ENCODE results near the gene MYG1. TPM values are rescaled to one million over a fixed set of nuclear protein-coding genes. Genes with fewer than 3 reads are reported as not detected.

Gene MYG1
- total and polyA plus RNA-seq, 2 of the 13 experiments (the other 11 are each of a cell fraction or from before 2014, with no cell fraction given): 38.6 to 58.0 TPM

DNA sequence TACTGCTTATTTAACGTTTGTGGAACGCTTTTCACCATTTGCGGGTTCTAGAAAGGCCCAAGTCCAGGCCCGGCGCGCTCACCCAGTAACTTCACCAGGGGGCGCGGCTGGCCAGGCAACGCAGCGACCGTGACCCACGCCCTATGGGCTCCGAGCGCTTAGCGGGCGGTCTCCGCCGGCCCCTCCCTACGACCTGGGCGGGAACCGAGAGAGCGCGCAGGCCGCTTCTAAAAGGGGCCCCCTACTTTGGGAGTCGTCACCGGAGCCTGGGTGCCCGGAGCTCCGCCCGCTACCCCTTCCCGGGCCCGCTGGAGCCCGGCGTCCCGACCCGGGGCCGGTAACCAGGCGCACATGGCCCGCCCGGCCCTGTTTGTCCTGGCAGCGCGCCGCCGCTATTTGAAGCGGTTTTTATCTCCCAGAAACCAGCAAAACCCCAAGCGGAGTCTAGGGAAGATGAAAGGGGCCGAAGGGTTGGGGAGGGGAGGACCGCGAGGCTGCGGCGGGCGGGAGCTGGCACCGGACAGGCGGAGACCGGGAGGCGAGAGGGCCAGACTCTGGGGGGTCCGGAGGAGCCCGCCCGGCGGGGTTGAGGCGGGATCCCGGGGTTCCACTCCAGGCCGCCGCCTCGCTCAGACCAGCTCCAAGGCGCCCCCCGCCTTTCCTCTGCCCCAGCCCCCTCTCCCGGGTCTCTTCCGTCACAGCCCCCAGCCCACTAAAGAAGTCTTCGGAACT is 25.4 kb downstream of the MYG1 start (continued):
- TF ChIP-seq ZNF772 (CRISPR knock-in tag; IDR thresholded peaks at IDR 0.05) (peak; percentile 91), ZNF451 (CRISPR knock-in tag; IDR thresholded peaks at IDR 0.05) (peak; percentile 53; the same call in 1 of the 2 replicates), ZNF766 (CRISPR knock-in tag; IDR thresholded peaks at IDR 0.05; ENCODE audit: borderline replicate concordance) (no peak), ZNF263 (CRISPR knock-in tag; IDR thresholded peaks at IDR 0.05) (0 out of 2 replicates have a peak, but pooled peaks have one; percentile 34), SRSF9 (IDR thresholded peaks at IDR 0.05; ENCODE audit: borderline replicate concordance, insufficient read depth, low read depth, low read length, poor library complexity, severe bottlenecking) (no peak), NBN (conservative IDR thresholded peaks at IDR 0.05) (no peak), ZNF607 (CRISPR knock-in tag; IDR thresholded peaks at IDR 0.05; ENCODE audit: borderline replicate concordance) (peak; percentile 76; the same call in 1 of the 2 replicates), TBP (CRISPR knock-in tag; IDR thresholded peaks at IDR 0.05) (no peak), ZNF775 (CRISPR knock-in tag; IDR thresholded peaks at IDR 0.05; ENCODE audit: borderline replicate concordance) (peak; percentile 22; the same call in 1 of the 2 replicates), CEBPG (CRISPR knock-in tag; IDR thresholded peaks at IDR 0.05) (peak; percentile 13; the same call in 1 of the 2 replicates)
- TF ChIP-seq, protein P1, sequence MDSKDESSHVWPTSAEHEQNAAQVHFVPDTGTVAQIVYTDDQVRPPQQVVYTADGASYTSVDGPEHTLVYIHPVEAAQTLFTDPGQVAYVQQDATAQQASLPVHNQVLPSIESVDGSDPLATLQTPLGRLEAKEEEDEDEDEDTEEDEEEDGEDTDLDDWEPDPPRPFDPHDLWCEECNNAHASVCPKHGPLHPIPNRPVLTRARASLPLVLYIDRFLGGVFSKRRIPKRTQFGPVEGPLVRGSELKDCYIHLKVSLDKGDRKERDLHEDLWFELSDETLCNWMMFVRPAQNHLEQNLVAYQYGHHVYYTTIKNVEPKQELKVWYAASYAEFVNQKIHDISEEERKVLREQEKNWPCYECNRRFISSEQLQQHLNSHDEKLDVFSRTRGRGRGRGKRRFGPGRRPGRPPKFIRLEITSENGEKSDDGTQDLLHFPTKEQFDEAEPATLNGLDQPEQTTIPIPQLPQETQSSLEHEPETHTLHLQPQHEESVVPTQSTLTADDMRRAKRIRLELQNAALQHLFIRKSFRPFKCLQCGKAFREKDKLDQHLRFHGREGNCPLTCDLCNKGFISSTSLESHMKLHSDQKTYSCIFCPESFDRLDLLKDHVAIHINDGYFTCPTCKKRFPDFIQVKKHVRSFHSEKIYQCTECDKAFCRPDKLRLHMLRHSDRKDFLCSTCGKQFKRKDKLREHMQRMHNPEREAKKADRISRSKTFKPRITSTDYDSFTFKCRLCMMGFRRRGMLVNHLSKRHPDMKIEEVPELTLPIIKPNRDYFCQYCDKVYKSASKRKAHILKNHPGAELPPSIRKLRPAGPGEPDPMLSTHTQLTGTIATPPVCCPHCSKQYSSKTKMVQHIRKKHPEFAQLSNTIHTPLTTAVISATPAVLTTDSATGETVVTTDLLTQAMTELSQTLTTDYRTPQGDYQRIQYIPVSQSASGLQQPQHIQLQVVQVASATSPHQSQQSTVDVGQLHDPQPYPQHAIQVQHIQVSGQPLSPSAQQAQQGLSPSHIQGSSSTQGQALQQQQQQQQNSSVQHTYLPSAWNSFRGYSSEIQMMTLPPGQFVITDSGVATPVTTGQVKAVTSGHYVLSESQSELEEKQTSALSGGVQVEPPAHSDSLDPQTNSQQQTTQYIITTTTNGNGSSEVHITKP (CRISPR knock-in tag; IDR thresholded peaks at IDR 0.05; ENCODE audit: low read depth): peak; percentile 58; the same call in 1 of the 2 replicates
- TF ChIP-seq, protein P2, sequence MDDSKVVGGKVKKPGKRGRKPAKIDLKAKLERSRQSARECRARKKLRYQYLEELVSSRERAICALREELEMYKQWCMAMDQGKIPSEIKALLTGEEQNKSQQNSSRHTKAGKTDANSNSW (CRISPR knock-in tag; IDR thresholded peaks at IDR 0.05; ENCODE audit: borderline replicate concordance): no peak
- TF ChIP-seq, protein P3, sequence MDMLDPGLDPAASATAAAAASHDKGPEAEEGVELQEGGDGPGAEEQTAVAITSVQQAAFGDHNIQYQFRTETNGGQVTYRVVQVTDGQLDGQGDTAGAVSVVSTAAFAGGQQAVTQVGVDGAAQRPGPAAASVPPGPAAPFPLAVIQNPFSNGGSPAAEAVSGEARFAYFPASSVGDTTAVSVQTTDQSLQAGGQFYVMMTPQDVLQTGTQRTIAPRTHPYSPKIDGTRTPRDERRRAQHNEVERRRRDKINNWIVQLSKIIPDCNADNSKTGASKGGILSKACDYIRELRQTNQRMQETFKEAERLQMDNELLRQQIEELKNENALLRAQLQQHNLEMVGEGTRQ (IDR thresholded peaks at IDR 0.05; ENCODE audit: low read depth, low read length): no peak
- TF ChIP-seq, protein P3 (CRISPR knock-in tag; IDR thresholded peaks at IDR 0.05; ENCODE audit: borderline replicate concordance): no peak
- TF ChIP-seq, protein P4, sequence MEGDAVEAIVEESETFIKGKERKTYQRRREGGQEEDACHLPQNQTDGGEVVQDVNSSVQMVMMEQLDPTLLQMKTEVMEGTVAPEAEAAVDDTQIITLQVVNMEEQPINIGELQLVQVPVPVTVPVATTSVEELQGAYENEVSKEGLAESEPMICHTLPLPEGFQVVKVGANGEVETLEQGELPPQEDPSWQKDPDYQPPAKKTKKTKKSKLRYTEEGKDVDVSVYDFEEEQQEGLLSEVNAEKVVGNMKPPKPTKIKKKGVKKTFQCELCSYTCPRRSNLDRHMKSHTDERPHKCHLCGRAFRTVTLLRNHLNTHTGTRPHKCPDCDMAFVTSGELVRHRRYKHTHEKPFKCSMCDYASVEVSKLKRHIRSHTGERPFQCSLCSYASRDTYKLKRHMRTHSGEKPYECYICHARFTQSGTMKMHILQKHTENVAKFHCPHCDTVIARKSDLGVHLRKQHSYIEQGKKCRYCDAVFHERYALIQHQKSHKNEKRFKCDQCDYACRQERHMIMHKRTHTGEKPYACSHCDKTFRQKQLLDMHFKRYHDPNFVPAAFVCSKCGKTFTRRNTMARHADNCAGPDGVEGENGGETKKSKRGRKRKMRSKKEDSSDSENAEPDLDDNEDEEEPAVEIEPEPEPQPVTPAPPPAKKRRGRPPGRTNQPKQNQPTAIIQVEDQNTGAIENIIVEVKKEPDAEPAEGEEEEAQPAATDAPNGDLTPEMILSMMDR (CRISPR knock-in tag; IDR thresholded peaks at IDR 0.05): peak; percentile 96
- TF ChIP-seq, protein P5, sequence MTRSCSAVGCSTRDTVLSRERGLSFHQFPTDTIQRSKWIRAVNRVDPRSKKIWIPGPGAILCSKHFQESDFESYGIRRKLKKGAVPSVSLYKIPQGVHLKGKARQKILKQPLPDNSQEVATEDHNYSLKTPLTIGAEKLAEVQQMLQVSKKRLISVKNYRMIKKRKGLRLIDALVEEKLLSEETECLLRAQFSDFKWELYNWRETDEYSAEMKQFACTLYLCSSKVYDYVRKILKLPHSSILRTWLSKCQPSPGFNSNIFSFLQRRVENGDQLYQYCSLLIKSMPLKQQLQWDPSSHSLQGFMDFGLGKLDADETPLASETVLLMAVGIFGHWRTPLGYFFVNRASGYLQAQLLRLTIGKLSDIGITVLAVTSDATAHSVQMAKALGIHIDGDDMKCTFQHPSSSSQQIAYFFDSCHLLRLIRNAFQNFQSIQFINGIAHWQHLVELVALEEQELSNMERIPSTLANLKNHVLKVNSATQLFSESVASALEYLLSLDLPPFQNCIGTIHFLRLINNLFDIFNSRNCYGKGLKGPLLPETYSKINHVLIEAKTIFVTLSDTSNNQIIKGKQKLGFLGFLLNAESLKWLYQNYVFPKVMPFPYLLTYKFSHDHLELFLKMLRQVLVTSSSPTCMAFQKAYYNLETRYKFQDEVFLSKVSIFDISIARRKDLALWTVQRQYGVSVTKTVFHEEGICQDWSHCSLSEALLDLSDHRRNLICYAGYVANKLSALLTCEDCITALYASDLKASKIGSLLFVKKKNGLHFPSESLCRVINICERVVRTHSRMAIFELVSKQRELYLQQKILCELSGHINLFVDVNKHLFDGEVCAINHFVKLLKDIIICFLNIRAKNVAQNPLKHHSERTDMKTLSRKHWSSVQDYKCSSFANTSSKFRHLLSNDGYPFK (CRISPR knock-in tag; IDR thresholded peaks at IDR 0.05; ENCODE audit: borderline replicate concordance): no peak; the same call in 1 of the 2 replicates

All from HepG2 (cell line).